ENCODE data around the gene FAM53B. TPM values are rescaled to one million over a fixed set of nuclear protein-coding genes. Genes with fewer than 3 reads are reported as not detected.

FAM53B gene
- total RNA-seq, 1 donor from 2014 or later, result 53.4 TPM

DNA sequence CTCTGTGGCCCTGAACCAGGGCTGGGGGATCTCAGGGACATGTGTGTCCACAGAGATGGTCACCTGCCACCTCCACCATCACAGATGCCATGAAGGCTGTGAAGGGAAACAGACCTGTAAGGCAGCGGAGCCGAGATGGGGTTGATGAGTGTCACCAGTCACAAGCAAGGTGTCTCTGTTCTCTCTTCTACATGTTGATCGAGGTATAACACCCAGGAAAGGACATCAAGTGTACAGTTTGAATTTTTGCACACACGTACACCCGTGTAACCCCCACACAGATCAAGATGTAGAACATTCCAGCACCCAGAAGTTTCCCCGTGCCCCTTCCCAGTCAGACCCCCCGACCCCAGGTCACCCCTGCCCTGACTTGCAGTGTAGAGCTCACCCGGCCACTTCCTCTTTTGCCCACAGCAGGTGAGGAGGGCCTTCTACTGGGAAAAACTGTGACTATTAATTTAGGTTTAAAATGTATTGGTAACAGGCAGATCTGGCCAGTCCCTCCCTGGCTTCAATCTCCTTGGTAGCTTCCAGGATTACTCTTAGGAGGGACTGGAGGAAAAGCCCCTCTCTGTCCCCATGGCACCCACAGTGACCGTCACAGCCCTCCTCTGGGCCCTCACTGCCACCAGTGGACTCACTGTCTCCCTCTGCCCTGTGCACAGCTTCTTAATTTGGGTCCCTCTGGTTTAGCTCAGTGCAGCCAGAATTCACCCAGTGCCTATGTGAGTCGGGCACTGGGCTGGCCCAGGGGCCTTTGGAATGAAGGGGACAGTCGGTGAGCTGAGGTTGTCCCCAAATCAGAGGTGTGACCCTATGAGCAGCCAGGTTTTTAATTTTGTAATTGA is 174.3 kb downstream of the FAM53B start:
- no peak overlapping the region for H3K27ac ChIP-seq (replicated peaks)
- no peak for DNase-seq
- H3K4me3 ChIP-seq, result no peak overlapping the region
- intact Hi-C loops (cut with micrococcal nuclease), result no loop called here
- TF ChIP-seq, protein P1, sequence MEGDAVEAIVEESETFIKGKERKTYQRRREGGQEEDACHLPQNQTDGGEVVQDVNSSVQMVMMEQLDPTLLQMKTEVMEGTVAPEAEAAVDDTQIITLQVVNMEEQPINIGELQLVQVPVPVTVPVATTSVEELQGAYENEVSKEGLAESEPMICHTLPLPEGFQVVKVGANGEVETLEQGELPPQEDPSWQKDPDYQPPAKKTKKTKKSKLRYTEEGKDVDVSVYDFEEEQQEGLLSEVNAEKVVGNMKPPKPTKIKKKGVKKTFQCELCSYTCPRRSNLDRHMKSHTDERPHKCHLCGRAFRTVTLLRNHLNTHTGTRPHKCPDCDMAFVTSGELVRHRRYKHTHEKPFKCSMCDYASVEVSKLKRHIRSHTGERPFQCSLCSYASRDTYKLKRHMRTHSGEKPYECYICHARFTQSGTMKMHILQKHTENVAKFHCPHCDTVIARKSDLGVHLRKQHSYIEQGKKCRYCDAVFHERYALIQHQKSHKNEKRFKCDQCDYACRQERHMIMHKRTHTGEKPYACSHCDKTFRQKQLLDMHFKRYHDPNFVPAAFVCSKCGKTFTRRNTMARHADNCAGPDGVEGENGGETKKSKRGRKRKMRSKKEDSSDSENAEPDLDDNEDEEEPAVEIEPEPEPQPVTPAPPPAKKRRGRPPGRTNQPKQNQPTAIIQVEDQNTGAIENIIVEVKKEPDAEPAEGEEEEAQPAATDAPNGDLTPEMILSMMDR (IDR thresholded peaks at IDR 0.05; ENCODE audit: borderline replicate concordance), result no peak
- H3K27me3 ChIP-seq (ENCODE audit: low read depth), result no peaks in the 10 kb centered on the region
- peaks cover 14% of the 10 kb centered on the region for H3K4me1 ChIP-seq
- H3K36me3 ChIP-seq, result no peaks in the 10 kb centered on the region
- no peaks in the 10 kb centered on the region for H3K9me3 ChIP-seq (replicated peaks)

Other genes with a start within 250 kb of the FAM53B start
- 13.8 TPM for gene EEF1AKMT2, start 47.5 kb upstream of the FAM53B start, total RNA-seq
- gene ABRAXAS2, start 57.4 kb upstream of the FAM53B start, total RNA-seq, result 11.7 TPM
- 25.3 TPM for gene ZRANB1, start 197.7 kb upstream of the FAM53B start, total RNA-seq